ENCODE measurements around the gene LENG1. TPM values are rescaled to one million over a fixed set of nuclear protein-coding genes. Genes with fewer than 3 reads are reported as not detected.
A peak's percentile ranks its signal among the peaks of the same experiment; 100 is the strongest.

LENG1 gene
- total and polyA plus RNA-seq, 9 of the 15 experiments (the other 6 are each of a cell fraction or from before 2014, with no cell fraction given) = 0.30 to 10.5 (median 4.7) TPM

- TF ChIP-seq DNMT1 (IDR thresholded peaks at IDR 0.05) = no peak
- no peak for TF ChIP-seq FOXP4 (CRISPR knock-in tag; IDR thresholded peaks at IDR 0.05; ENCODE audit: borderline replicate concordance)
- TF ChIP-seq ZBTB26 (CRISPR knock-in tag; IDR thresholded peaks at IDR 0.05) = no peak
- TF ChIP-seq SIN3A (IDR thresholded peaks at IDR 0.05; ENCODE audit: borderline replicate concordance in 2 of 2, control insufficient read depth in 1 of 2, low read depth in 2 of 2, low read length in 2 of 2) = no peak
- TF ChIP-seq DMBX1 (CRISPR knock-in tag; IDR thresholded peaks at IDR 0.05; ENCODE audit: borderline replicate concordance) = no peak
- TF ChIP-seq RBFOX2 (IDR thresholded peaks at IDR 0.05; ENCODE audit: low read depth, low read length) = no peak
- TF ChIP-seq NFATC3 (IDR thresholded peaks at IDR 0.05) = no peak
- TF ChIP-seq MTA2 (IDR thresholded peaks at IDR 0.05; ENCODE audit: low read depth) = peak; percentile 32
- no peak for TF ChIP-seq PTTG1 (tag; IDR thresholded peaks at IDR 0.05; ENCODE audit: low read depth)
- no peak for TF ChIP-seq ZNF785 (CRISPR knock-in tag; IDR thresholded peaks at IDR 0.05)
- TF ChIP-seq EHMT2 (IDR thresholded peaks at IDR 0.05) = no peak
- no peak for TF ChIP-seq SLC30A9 (CRISPR knock-in tag; IDR thresholded peaks at IDR 0.05)
- peak; percentile 41 for TF ChIP-seq TAF1 (IDR thresholded peaks at IDR 0.05; ENCODE audit: control insufficient read depth, extremely low read depth, insufficient read depth, low read length, severe bottlenecking)
- TF ChIP-seq BRF1 (IDR thresholded peaks at IDR 0.05; ENCODE audit: borderline replicate concordance, extremely low read depth, insufficient read length) = no peak
- no peak for TF ChIP-seq ZNF395 (CRISPR knock-in tag; IDR thresholded peaks at IDR 0.05)
- TF ChIP-seq NCOR1 (IDR thresholded peaks at IDR 0.05) = no peak
- TF ChIP-seq BHLHE40 (IDR thresholded peaks at IDR 0.05; ENCODE audit: low read length) = no peak
- TF ChIP-seq TOE1 (IDR thresholded peaks at IDR 0.05; ENCODE audit: borderline replicate concordance) = no peak
- no peak for TF ChIP-seq TOE1 (CRISPR knock-in tag; IDR thresholded peaks at IDR 0.05; ENCODE audit: borderline replicate concordance, low read depth)
- TF ChIP-seq FIP1L1 (IDR thresholded peaks at IDR 0.05; ENCODE audit: low read depth, low read length, poor library complexity, severe bottlenecking) = no peak
- TF ChIP-seq ERF (CRISPR knock-in tag; IDR thresholded peaks at IDR 0.05) = no peak; the same call in 1 of the 2 replicates
- TF ChIP-seq E4F1 (CRISPR knock-in tag; IDR thresholded peaks at IDR 0.05; ENCODE audit: borderline replicate concordance) = no peak
Measured at GRCh38 chr19:54188215-54188871, 28.8 kb upstream of the LENG1 start (continued).

Data from K562 (cell line).